ENCODE measurements around the gene HOXA10.

DNA sequence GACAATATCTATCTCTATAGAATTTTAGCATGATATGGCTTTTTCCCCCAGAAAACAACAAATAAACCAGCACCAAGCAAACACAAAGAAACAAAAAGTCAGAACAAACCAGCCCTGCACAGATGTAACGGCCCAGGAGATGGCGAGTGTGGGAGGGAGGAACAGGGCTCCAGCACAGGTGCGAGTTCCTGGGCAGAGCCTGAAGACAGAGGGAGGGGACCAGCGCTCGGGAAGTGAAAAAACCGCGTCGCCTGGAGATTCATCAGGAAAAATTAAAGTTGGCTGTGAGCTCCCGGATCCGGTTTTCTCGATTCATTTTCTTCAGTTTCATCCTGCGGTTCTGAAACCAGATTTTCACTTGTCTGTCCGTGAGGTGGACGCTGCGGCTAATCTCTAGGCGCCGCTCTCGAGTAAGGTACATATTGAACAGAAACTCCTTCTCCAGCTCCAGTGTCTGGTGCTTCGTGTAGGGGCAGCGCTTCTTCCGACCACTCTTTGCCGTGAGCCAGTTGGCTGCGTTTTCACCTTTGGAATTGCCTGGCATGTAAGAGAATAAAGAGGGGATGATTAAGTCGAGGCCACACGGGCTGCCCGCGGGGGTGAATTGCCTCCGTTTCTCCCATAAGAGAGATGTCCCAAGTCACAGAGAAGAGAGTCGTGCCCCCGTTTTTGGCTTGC, 2.3 kb downstream of the HOXA10 start:
- TF ChIP-seq SIN3A (IDR thresholded peaks at IDR 0.05; ENCODE audit: borderline replicate concordance, insufficient read depth, low read length) (no peak), POLR2AphosphoS5 (IDR thresholded peaks at IDR 0.05; ENCODE audit: low read depth, low read length) (no peak), TAF1 (IDR thresholded peaks at IDR 0.05; ENCODE audit: borderline replicate concordance, insufficient read depth, low read length) (no peak), REST (IDR thresholded peaks at IDR 0.05; ENCODE audit: insufficient read depth in 1 of 2, low read depth in 2 of 2, low read length in 2 of 2) (no peak), FOXP2 (optimal IDR thresholded peaks at IDR 0.05; ENCODE audit: borderline replicate concordance, extremely low read depth, extremely low read length, insufficient read depth) (no peak)
